C4-2B (cell line): ENCODE results near the gene CCDC77.

Source experiments
- H3K27ac ChIP-seq: fragments of 450-650 bp; 2 replicates; pipeline ENCODE4 v1.5.1; 2017
- ZFX ChIP-seq: fragments of 450-650 bp; IDR thresholded peaks from 2 replicates; pipeline ENCODE4 v1.6.1; 2017
- TF ChIP-seq, protein P1 (sequence below): fragments of 450-650 bp; conservative IDR thresholded peaks from 2 replicates; pipeline ENCODE4 v1.5.1; 2017; ENCODE audit warnings: mild to moderate bottlenecking

Gene CCDC77

DNA sequence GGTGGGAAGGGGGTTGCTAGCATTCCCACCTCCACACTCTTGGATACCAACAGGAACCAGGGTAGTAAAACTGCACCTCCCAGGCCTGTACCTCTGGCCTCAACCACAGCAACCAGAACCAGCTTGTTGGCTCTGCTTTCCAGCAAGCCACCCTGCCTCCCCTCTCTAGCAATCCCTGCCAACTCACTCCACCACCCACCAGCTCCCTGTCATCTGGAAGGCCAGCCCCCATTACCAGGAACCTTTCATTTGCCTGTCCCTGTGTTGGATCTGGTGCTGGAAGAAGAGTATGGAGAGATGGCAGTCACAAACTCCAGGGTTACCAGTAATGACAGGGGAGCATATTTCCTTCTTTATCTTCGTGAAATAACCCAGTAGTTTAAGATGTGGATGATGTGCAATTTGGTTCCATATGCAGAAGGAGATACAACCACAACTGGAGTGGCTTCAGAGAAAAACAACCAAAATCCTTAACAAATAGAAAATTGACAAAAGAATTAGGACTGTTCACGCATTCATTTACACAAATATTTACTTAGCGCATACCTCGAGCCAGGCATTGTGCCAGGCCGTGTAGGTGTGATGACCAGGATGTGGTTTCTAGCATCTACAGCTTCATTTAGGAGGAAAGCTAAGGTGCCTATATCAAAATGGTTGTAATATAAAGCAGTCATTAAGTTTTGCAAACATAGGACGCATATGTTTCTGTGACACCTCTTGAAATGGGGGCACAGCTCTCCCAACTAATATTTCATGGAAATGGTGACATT lies 61.7 kb downstream of the CCDC77 start:
- H3K27ac ChIP-seq, result no peak overlapping the region
- TF ChIP-seq, protein P1, sequence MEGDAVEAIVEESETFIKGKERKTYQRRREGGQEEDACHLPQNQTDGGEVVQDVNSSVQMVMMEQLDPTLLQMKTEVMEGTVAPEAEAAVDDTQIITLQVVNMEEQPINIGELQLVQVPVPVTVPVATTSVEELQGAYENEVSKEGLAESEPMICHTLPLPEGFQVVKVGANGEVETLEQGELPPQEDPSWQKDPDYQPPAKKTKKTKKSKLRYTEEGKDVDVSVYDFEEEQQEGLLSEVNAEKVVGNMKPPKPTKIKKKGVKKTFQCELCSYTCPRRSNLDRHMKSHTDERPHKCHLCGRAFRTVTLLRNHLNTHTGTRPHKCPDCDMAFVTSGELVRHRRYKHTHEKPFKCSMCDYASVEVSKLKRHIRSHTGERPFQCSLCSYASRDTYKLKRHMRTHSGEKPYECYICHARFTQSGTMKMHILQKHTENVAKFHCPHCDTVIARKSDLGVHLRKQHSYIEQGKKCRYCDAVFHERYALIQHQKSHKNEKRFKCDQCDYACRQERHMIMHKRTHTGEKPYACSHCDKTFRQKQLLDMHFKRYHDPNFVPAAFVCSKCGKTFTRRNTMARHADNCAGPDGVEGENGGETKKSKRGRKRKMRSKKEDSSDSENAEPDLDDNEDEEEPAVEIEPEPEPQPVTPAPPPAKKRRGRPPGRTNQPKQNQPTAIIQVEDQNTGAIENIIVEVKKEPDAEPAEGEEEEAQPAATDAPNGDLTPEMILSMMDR, result no peak
- no peak for TF ChIP-seq ZFX

DNA sequence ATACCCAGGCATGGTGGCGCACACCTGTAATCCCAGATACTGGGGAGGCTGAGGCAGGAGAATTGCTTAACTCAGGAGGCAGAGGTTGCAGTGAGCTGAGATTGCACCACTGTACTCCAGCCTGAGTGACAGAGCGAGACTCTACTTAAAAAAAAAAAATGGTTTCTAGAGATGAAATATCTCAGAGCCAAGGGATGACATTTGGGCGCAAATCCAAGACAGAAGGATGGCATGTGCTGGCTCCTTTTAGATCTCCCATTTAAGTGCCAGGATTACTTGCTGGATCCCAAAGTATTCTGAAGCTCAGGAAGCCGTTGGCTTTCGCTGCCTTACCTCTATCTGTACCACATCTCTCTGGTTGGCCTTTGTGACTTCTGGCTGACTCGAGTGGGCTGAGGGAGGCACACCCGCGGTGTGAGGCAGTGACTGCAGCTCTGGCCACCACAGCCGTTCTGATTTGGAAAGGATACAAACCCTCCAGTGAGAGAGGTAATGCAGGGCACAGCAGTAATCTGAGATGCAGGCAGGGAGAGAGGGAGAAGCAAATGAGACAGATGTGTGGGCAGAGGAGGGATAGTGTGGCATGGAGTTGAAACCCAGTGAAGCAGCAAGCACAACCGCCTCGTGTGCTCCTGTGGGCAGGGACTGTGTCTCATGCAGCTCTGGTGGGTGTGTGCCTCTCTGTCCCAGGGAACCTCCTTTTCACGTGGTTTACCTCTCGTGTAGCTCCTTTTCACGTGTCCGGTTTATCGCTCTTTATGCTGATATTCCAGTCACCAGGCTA lies 63.2 kb downstream of the CCDC77 start:
- TF ChIP-seq, protein P1, result no peak
- no peak for TF ChIP-seq ZFX
- no peak overlapping the region for H3K27ac ChIP-seq

DNA sequence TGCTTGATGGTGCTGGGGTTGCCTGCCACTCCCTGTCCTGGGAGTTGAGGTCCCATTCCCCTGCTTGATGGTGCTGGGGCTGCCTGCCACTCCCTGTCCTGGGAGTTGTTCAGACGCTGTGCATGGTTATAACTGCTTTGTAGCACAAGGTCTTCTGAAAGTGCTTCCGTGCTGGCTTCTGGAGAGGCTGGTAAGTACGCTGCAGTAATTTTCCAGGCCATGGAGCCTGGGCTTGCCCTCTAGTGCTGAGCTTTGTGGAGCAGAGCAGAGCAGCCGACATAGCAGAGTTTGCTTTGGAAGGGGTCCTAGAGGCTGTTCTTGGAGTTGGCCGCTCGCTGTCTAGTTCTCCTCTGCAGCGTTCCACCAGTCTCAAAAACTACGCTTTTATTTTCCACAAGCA lies 64.6 kb downstream of the CCDC77 start:
- H3K27ac ChIP-seq, result no peak overlapping the region
- no peak for TF ChIP-seq ZFX
- TF ChIP-seq, protein P1, result no peak

DNA sequence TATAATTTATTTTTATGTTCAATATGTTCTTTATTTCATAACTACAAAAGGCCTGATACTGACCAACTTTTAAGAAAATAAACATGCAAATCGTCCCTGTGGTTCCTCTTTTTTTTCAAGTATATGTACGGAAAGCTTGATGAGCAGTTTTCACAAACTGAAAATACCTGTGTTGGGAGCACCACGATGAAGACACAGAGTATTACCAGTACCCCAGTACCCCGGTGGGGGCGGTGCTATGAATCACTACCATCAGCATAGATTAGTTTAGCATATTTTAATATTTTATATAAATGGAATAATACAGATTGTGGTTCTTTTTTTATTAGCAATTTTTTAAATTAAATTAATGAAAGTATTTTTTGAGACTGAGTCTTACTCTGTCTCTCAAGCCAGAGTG lies 65.3 kb downstream of the CCDC77 start:
- no peak for TF ChIP-seq ZFX
- TF ChIP-seq, protein P1, result no peak
- no peak overlapping the region for H3K27ac ChIP-seq

DNA sequence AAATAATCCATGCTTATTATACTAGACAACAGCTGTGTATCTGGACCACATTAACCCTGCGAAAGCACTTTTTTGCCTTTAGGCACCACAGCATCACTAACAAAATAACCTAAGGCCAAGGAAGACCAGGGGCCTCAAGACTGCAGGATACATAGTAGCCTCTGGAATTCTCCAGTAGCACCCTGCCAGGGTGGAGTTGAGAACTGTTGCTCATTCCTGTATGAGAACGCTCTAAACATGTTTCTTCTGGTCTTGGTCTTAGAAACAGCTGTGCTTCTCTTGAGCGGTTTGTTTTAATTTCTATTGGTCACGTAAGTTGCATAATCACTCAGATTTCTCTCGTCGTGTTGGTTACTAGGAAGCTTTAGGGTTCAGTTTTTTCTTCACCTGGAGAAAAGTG lies 66.1 kb downstream of the CCDC77 start:
- no peak overlapping the region for H3K27ac ChIP-seq
- TF ChIP-seq, protein P1, result no peak; the same call in 1 of the 2 replicates
- TF ChIP-seq ZFX, result no peak

DNA sequence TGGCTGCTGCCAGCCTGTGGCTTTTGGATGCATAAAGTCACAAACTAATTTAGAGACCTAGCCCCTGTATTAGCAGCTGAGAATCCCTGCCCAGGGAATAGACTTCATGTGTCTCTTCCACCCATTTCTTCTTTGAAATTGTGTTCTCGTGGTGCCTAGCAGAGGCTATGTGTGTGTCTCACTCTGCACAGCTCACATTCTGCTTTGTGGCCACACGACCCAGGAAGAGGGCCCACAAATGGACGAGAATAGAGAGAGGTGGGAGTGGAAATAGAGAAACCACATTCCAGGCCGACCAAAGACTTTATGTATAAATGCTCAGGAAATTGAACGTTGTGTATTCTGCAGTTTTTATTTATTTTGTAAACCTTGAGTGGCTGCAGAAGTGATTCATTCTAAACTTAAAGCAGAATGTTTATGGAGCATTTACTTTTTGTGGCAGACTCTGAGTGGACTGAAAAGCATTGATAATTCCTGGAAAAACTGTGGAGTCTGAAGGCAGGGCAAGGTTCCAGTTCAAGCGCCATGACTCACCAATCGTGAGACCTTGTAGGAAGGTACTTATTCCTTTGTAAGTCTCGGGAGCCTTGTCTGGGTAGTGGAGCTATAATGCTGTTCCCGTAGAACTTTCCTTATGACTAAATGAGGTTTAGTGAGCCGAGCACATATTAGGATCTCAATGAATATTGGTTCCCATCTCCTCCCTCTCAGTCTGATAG lies 67.4 kb downstream of the CCDC77 start:
- H3K27ac ChIP-seq, result no peak overlapping the region
- no peak for TF ChIP-seq ZFX
- TF ChIP-seq, protein P1, result no peak

DNA sequence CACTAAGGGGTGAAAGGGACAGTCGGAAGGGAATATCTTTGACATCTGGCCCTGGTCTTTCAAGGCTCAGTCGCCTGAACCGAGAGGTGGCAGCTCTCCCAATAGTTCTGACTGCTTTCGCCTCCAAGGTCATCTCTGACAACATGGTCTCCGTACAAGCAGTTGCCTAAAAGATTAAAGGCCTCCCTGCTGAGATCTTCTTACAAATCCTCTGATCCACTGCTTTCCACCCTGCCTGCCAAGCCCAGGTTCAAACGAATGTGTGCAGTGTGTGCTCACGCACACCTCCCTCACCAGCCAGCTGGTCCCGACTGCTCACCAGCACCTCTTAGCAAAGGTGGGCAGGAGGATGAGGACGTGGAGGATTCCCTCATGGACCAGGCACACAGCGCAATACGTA lies 68.7 kb downstream of the CCDC77 start:
- TF ChIP-seq, protein P1, result no peak
- no peak for TF ChIP-seq ZFX
- no peak overlapping the region for H3K27ac ChIP-seq
